Fibroblast of the aortic adventitia (primary cell): ENCODE measurements around the gene EPHB1. TPM values are rescaled to one million over a fixed set of nuclear protein-coding genes. Genes with fewer than 3 reads are reported as not detected.
A peak's percentile ranks its signal among the peaks of the same experiment; 100 is the strongest.

Source experiments
- DNase-seq: peaks from one replicate; pipeline ENCODE4 v3.0.0-alpha.2; 2010; ENCODE audit warnings: low read depth
- H3K4me3 ChIP-seq: 2 replicates; pipeline ENCODE4 v1.5.1; 2011; ENCODE audit warnings: low read depth, mild to moderate bottlenecking, control low read depth, low read length, moderate library complexity
- total RNA-seq: library from RNA; depleted of rRNA; stranded (reverse); fragments of >200 nt; gene quantifications from 2 replicates; pipeline ENCODE4 v1.2.3, GENCODE V29; 2012; ENCODE audit warnings: low replicate concordance
- TF ChIP-seq, protein P1 (sequence below): IDR thresholded peaks from 2 replicates; pipeline ENCODE4 v1.5.1; 2011; ENCODE audit warnings: mild to moderate bottlenecking, low read length, control low read depth, inconsistent platforms; ENCODE audit not compliant: insufficient read depth

Gene EPHB1
- total RNA-seq, 1 donor, result 1.2 TPM

DNA sequence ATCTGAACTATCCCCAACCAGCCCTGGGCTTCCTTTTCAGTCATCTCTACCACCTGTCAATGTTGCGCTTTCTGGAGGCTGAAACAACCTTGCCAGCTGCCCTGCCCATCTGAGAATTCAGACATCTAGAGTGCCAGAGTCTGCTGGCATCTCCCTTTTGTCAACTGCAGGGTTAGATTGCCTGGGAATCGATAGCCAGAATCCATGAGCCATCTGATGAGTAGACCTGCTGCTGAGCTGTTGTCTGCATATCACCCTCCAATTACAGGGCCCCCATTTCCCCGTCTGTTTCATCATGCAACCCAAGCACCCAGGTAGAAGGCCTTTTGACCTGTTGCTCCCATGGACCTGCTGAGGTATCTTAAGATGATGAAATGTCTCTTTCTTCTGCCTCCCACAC, 280.1 kb downstream of the EPHB1 start:
- H3K4me3 ChIP-seq, result no peak overlapping the region
- no peak for DNase-seq
- TF ChIP-seq, protein P1, sequence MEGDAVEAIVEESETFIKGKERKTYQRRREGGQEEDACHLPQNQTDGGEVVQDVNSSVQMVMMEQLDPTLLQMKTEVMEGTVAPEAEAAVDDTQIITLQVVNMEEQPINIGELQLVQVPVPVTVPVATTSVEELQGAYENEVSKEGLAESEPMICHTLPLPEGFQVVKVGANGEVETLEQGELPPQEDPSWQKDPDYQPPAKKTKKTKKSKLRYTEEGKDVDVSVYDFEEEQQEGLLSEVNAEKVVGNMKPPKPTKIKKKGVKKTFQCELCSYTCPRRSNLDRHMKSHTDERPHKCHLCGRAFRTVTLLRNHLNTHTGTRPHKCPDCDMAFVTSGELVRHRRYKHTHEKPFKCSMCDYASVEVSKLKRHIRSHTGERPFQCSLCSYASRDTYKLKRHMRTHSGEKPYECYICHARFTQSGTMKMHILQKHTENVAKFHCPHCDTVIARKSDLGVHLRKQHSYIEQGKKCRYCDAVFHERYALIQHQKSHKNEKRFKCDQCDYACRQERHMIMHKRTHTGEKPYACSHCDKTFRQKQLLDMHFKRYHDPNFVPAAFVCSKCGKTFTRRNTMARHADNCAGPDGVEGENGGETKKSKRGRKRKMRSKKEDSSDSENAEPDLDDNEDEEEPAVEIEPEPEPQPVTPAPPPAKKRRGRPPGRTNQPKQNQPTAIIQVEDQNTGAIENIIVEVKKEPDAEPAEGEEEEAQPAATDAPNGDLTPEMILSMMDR, result no peak

DNA sequence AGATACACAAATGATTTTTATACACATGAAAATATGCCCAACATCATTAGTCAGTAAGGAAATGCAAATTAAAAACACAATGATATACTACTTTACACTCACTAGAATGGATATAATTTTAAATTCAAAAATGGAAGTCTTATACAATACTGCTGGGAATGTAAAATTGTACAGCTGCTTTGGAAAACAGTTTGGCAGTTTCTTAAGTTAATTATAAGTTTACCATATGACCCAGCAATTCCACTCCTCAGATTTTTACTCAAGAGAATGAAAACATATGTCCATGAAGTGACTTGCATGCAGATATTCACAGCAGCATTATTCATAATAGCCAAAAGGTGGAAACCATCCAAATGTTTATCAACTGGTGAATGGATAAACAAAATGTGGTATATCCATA, 281.3 kb downstream of the EPHB1 start:
- TF ChIP-seq, protein P1, result no peak
- peak; percentile 1 for DNase-seq
- H3K4me3 ChIP-seq, result no peak overlapping the region

DNA sequence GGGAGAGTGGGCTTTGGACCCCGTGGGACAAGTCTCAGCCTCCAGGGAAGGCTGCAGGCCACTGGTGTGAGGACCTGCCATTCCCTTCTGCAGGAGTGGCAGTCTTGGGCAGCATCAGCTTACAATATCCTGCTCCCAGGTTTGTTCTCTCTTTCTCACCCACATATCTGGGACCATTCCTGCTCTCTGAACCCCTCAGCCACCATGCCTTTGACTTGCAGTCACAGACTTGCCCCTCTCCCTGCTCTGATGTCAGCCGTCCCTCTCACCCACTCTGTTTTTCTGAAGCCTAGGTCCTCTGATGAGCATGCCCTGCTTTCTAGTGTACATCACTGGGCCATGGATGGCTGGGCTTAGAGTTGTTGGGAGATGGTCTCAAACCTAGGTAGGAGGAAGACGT, 282.1 kb downstream of the EPHB1 start:
- no peak overlapping the region for H3K4me3 ChIP-seq
- TF ChIP-seq, protein P1, result no peak
- no peak for DNase-seq

DNA sequence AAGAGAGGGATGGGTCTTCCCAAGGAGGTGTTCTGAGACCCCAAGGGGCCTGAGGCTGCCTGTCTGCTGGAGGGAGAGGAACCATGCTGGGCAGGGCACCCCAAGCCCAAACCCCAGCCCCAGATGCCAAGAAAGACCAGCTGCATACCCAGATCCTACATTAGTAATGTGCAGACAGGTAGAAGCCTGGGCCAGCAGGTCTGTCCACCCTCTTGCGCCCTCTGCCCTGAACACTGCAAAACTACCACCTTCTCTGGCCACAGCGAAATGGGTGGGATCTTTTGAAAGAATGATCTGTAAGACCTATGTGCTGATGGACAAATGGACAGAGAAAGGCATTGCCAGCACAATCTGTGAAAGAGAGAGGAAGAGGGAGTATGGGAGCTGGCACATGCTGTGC, 283.2 kb downstream of the EPHB1 start:
- TF ChIP-seq, protein P1, result no peak
- no peak for DNase-seq
- H3K4me3 ChIP-seq, result no peak overlapping the region

DNA sequence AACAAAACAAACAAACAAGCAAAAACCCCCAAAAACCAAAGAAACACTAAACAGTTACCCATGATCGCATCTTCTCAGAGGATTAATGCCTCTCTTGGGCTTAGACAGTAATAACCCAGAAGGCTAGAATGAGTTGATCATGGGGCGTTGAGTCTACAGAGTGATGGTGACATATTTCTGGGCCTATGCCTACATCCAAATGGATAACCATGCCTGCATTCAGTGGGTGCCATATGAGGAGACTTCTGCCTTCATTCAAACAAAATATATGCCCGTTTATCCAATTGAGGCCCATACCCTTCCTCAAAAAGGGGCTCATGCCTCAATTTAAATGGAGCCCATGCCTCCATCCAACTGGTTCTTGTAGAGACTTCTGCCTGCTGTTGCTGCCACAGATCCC, 284.0 kb downstream of the EPHB1 start:
- H3K4me3 ChIP-seq, result no peak overlapping the region
- no peak for DNase-seq
- TF ChIP-seq, protein P1, result no peak

DNA sequence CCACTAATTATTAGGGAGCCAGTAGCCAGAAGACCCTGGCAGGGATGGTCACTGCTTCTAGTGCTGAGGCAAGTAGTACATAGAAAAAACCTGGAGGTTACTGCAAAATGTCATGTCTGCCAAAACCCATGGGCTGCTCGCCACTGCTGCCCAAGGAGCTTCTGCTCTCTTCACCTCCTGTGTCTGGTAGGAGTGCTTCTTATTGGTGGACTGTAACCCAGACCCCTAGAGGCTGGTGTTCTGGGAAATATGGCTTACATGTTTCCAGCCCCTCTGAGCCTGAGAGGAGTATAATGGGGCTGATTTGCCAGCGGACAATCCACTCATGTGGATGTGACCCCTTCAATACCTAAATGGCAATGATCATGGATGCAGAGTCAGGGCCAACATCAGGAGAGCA, 286.4 kb downstream of the EPHB1 start:
- TF ChIP-seq, protein P1, result no peak
- H3K4me3 ChIP-seq, result no peak overlapping the region
- no peak for DNase-seq

DNA sequence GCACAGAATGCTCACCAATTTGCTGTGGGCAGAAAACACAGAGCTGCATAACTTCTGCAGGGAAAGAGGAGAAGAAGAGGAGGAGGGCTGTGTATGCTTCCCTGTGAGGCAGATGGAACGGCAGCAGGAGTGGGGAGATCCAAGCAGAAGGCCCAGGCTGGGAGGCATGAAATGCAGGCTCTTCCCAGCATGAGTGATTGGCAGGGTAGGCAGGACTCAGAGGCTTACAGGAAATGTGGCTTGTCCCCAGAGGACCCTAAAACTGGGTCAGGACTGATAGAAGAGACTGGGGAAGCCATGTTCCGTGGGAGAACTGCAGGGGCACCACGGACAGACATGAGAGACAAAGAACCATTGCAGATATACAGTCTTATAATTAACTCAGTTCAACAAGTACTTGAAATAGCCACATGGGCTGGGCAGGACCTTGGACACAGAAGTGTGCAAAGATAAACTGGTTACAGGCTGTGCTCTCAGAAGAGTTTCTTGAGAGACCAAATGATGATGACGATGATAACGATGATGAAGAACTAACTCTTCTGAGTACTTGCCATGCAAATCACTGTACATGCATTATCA, 286.9 kb downstream of the EPHB1 start:
- H3K4me3 ChIP-seq, result no peak overlapping the region
- TF ChIP-seq, protein P1, result no peak
- no peak for DNase-seq
